HG03354 (cell line): ENCODE data around the gene FHL1.
"Not testable (repeated sequence)": the region's sequence is repeated elsewhere in the genome, so short reads cannot be mapped to it uniquely, and the experiment has no call there.

Experiments used
- ATAC-seq: cut with Tn5 transposase; IDR thresholded peaks from one replicate; pipeline ENCODE4 v1.9.1; 2021; ENCODE audit warnings: mild to moderate bottlenecking; ENCODE audit not compliant: unreplicated experiment, poor library complexity, severe bottlenecking

The FHL1 gene

DNA sequence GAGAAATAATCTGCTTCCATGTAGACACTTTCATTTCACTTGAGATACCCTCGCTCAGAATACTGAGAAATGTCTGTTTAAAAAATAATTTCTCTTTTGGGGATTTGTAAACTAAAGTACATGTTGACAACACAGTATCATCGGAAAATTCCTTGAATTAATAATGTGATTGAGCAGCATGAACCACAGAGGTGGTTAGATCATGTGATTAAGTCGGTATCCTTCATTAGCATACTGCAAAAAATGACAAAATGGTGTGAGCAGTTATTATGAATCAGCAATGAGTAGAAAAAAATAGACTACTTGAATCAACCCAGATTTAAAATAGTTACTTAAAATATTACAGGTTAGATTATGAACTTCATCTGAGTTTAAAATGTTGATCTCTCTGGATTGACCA is 89.7 kb downstream of the FHL1 start:
- no peak for ATAC-seq

DNA sequence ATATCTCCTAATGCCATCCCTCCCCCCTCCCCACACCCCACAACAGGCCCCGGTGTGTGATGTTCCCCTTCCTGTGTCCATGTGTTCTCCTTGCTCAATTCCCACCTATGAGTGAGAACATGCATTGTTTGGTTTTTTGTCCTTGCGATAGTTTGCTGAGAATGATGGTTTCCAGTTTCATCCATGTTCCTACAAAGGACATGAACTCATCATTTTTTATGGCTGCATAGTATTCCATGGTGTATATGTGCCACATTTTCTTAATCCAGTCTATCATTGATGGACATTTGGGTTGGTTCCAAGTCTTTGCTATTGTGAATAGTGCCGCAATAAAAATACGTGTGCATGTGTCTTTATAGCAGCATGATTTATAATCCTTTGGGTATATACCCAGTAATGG is 90.5 kb downstream of the FHL1 start:
- ATAC-seq = not testable (repeated sequence)

DNA sequence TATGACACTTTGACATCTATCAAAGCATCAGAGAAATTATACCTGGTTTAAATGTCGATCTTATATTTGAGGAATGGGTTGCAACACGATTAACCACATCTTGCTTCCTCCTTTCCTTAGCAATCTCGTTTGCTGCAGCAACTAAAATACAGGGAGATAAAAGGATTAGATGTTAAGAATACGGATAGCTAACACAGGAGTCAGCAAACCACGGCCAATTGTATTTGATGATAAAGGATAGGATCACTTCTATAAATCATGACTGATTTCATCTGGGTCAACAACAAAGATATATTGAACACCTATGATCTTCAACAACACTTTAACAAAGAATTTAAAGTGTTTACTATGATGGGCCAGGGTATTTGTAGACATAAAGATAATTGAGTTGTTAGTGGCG is 98.9 kb downstream of the FHL1 start:
- no peak for ATAC-seq

DNA sequence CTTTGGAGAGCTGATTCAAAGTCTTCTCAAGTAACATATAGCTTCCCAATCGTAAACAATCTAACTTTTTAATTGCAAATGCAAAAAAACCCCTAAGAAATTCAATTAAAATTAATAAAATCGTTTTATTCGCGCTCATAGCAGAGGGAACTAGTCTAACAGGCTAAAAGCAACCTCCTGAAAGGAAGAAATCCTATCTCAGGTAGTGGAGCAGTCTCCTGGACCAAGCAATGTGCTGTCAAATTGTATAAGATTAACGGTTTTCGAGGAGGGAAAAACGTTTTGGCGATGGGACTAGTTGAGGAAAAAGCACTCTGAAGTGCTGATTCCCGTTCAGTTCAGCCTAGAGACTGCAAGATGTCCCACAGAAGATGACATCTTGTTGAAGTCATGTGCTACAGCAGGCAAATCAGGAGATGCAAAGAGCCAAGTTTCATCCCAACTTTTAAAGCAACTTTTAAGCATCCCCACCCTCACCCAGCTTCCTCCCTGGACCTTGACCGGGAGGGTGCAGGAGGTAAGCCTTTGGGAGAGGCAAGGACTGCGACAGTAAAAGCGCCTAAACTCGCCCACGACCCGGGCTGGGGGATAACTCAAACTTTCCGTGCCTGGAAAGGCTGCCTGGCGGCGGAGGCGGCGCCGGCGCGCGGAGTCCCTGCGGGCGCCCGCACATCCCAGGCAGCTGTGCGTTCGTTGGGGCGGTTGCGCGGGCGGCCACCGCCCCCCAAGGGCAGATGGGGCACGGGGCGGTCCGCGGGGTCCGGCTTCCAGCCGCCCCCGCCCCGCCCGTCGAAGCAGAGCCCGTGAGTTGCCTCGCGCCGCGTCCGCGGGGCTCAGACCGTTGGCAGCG is 103.1 kb downstream of the FHL1 start:
- peak; percentile 47 for ATAC-seq

DNA sequence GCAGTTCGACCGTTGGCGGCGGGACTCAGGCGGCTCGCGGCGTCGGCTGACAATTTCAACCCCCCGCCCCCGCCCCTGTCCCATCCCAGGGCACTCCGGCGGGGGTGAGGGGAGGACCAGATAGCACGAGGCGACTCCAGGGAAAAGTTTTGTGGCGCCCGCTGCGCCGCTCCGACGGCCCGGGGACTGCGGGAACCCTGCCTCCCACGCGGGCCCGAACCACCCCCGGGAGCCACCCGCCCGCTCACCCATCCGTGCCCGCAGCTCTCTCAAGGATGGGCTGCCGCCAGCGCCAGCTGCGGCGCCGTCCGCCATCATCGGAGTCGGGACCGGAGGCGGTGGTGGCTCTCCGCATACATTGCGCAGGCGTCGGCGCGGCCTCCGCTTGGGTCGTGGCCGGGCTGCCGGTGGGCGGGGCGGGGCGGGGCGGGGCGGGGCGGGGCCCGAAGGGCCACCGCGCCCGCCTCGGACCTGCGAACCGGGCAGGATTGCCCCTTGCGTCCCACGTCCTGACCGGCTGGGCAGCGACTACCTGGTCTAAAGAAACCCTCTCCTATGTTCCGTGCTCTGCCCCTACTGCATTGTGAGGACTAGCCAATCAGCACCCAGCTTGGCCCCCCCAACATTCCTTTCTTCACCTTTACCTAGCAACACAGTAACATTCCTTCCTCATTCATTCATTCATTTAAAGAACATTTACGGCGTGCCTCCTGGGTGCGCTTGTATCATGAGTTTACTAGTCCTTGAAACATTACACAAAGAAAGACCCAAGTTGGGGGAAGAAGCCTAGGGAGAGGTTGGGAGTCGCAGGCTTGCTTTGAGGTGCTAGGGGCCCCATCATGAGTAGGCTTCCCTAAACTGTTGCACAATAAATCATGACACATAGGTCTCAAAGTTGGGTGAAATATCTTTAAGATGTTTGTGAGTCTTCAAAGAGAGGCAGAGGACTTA is 104.0 kb downstream of the FHL1 start, which contains the start of gene MAP7D3:
TSS of gene MAP7D3 (minus strand) at position 360 of the 951 bp plus-strand sequence. CDS start at position 318, 42 bp downstream.
- ATAC-seq = peak; percentile 85

DNA sequence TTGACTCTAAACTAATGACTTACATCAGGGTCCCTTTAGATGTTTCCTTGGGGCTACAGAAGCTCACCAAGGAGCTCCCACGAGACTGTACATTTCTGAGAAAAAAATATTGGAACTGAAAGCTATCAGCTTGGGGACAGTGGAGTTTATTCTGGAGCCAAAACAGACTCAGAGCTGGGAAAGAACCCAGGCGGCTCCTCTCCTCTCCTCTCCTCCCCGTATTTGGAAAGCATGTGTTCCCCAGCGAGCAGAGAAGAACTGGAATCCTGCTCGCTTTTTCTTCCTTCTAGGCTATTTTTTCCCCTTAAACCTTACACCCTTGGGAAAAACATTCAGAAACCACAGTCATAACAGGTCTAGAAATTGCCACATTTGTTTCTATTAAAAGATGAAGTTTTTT is 108.2 kb downstream of the FHL1 start:
- ATAC-seq = no peak

DNA sequence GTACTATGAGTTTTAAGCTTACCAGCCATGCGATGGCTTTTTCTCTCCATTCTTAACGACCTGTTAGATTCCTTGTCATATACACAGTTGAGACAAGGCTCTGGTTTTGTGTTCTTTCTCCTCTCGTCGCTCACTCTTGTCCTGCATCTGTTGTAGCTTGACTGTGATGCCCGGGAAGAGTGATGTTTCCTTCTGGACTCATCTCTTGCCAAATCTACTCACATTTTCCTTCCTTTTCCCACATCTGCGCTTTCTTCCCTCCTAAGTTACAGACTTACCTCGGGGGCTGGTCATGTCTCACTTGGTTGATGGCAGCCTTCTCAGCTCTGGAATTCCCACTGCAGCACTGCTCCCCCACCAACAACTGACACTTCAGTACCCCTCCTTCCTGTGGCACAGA is 108.7 kb downstream of the FHL1 start:
- ATAC-seq = no peak

DNA sequence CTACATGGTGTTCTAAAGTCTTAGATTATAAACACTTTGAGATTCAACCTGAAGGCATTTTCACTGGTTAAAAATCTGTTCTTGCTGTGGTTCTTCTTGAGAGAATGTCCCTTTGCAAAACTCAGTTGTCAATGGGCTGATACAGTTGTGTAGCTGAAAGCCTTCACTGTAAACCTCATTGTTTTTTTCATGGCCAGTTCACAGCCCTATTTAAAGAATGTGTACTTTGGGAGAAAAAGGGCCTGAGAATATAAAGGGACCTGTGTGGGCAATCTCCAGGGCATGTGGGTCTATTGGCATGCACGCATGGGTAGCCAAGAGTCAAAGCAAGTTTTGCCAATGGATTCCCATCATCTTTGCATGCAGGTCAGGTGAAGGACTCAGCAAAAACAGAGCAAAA is 111.6 kb downstream of the FHL1 start:
- no peak for ATAC-seq

DNA sequence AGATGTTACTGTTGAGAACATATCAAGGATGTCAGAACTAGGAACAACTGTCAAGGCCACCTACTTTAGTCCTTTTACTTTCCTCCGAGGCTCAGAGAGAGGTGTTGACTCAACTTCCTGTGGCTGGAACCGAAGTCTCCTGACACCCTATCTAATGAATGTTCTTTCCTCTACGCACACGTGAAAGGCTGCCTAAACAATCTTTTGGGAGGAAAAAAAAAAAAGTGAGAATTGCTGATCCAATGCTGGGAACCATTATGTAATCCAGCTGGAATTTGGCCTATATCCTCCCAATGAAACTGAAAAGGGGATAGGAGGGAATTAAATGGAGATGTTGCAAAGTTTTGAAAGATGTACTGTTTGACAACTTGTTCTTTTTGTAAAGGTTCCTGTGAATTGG is 112.2 kb downstream of the FHL1 start:
- ATAC-seq = no peak

DNA sequence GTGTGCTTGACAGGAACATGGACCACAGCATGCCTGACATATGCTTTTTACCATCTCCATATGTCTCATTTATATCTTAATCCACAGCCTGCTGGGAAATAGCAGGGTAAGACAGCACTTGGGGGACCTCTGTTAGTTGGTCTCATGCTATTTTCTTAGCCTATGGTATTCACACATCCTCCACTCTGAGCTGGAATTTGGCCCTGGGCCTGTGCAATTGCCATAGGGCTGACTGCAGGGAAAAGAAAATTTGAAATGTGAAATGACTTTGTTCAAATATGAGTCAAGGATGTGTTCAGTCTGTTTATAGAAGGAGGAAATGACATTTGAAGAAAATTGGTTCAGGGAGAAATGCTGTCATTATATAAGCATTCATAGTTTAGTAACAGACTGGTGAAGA is 113.4 kb downstream of the FHL1 start:
- ATAC-seq = no peak
